ENCODE data around the gene DDX23. TPM values are rescaled to one million over a fixed set of nuclear protein-coding genes. Genes with fewer than 3 reads are reported as not detected.

The DDX23 gene
- total and polyA plus RNA-seq, 2 experiments from 2014 or later = 41.7 to 74.8 TPM

GRCh38 chr12:48816143-48816854 is 35.7 kb downstream of the DDX23 start:
- Histone ChIP-seq H3K9me2 (replicated peaks; ENCODE audit: insufficient read depth) (no peaks in the 10 kb centered on the region), H3K4me2 (peak overlapping the region; percentile 100), H4K20me1 (ENCODE audit: insufficient read depth, poor library complexity, severe bottlenecking) (no peaks in the 10 kb centered on the region), H3K9me3 (ENCODE audit: low read depth) (no peaks in the 10 kb centered on the region), H3K4me1 (ENCODE audit: insufficient read depth) (peaks cover 49% of the 10 kb centered on the region), H3K36me3 (replicated peaks; ENCODE audit: insufficient read depth, low read depth) (no peaks in the 10 kb centered on the region), H3K79me2 (peaks cover 17% of the 10 kb centered on the region), H3K27me3 (no peaks in the 10 kb centered on the region), H2AFZ (peak overlapping the region; percentile 90), H3K4me3 (peak overlapping the region; percentile 60), H3K27ac (peak overlapping the region; percentile 93)
- 89% methylated on average over 3 of the region's 3 CpGs for WGBS (ENCODE audit: low lambda C conversion rate, missing lambda C conversion rate)
- TF ChIP-seq EZH2phosphoT487 (IDR thresholded peaks at IDR 0.05; ENCODE audit: low read depth, severe bottlenecking, unreplicated experiment) (no peak), EZH2 (IDR thresholded peaks at IDR 0.05; ENCODE audit: borderline replicate concordance) (no peak), CTCF (IDR thresholded peaks at IDR 0.05; ENCODE audit: poor library complexity) (no peak)
- peak; percentile 37 for DNase-seq (ENCODE audit: low spot score)

GRCh38 chr12:48815126-48816110 is 36.5 kb downstream of the DDX23 start:
- no peaks in the 10 kb centered on the region for H3K27me3 ChIP-seq
- peak overlapping the region; percentile 90 for H2AFZ ChIP-seq
- peak overlapping the region; percentile 93 for H3K27ac ChIP-seq
- H4K20me1 ChIP-seq (ENCODE audit: insufficient read depth, poor library complexity, severe bottlenecking) = no peaks in the 10 kb centered on the region
- WGBS (ENCODE audit: low lambda C conversion rate, missing lambda C conversion rate) = under 1% methylated on average over 34 of the region's 54 CpGs
- TF ChIP-seq EZH2phosphoT487 (IDR thresholded peaks at IDR 0.05; ENCODE audit: low read depth, severe bottlenecking, unreplicated experiment) = no peak
- TF ChIP-seq CTCF (IDR thresholded peaks at IDR 0.05; ENCODE audit: poor library complexity) = no peak
- TF ChIP-seq EZH2 (IDR thresholded peaks at IDR 0.05; ENCODE audit: borderline replicate concordance) = no peak
- no peaks in the 10 kb centered on the region for H3K9me2 ChIP-seq (replicated peaks; ENCODE audit: insufficient read depth)
- H3K4me1 ChIP-seq (ENCODE audit: insufficient read depth) = peaks cover 57% of the 10 kb centered on the region
- peak overlapping the region; percentile 100 for H3K4me2 ChIP-seq
- peak overlapping the region; percentile 74 for H3K4me3 ChIP-seq
- H3K36me3 ChIP-seq (replicated peaks; ENCODE audit: insufficient read depth, low read depth) = no peaks in the 10 kb centered on the region
- peaks cover 17% of the 10 kb centered on the region for H3K79me2 ChIP-seq
- DNase-seq (ENCODE audit: low spot score) = peak; percentile 92
- no peaks in the 10 kb centered on the region for H3K9me3 ChIP-seq (ENCODE audit: low read depth)

GRCh38 chr12:48814262-48815125 is 37.5 kb downstream of the DDX23 start:
- H3K4me2 ChIP-seq = peak overlapping the region; percentile 100
- no peaks in the 10 kb centered on the region for H3K9me3 ChIP-seq (ENCODE audit: low read depth)
- TF ChIP-seq EZH2phosphoT487 (IDR thresholded peaks at IDR 0.05; ENCODE audit: low read depth, severe bottlenecking, unreplicated experiment) (no peak), CTCF (IDR thresholded peaks at IDR 0.05; ENCODE audit: poor library complexity) (peak; percentile 99)
- WGBS (ENCODE audit: low lambda C conversion rate, missing lambda C conversion rate) = 4% methylated on average over 62 of the region's 70 CpGs
- H3K9me2 ChIP-seq (replicated peaks; ENCODE audit: insufficient read depth) = no peaks in the 10 kb centered on the region
- peaks cover 58% of the 10 kb centered on the region for H3K4me1 ChIP-seq (ENCODE audit: insufficient read depth)
- H2AFZ ChIP-seq = peak overlapping the region; percentile 90
- peak overlapping the region; percentile 74 for H3K4me3 ChIP-seq
- H3K79me2 ChIP-seq = peaks cover 17% of the 10 kb centered on the region
- no peaks in the 10 kb centered on the region for H3K36me3 ChIP-seq (replicated peaks; ENCODE audit: insufficient read depth, low read depth)
- peak overlapping the region; percentile 93 for H3K27ac ChIP-seq
- H4K20me1 ChIP-seq (ENCODE audit: insufficient read depth, poor library complexity, severe bottlenecking) = no peaks in the 10 kb centered on the region
- peak; percentile 94 for DNase-seq (ENCODE audit: low spot score)
- H3K27me3 ChIP-seq = no peaks in the 10 kb centered on the region
